GM12878 (cell line): Measurements from ENCODE around the gene SIK3. TPM values are rescaled to one million over a fixed set of nuclear protein-coding genes. Genes with fewer than 3 reads are reported as not detected.

Experiments used
- ATAC-seq: fragments of 200-7000 bp; cut with Tn5 transposase; 3 replicates; pipeline ENCODE4 v1.9.1; 2020; ENCODE audit warnings: mild to moderate bottlenecking, moderate library complexity
- BruUV-seq: library from RNA; stranded (reverse); fragments of 400-500 nt; replicated peaks from 2 replicates; lab custom pipeline; 2021; lab: Mats Ljungman, UMichigan
- CTCF ChIA-PET: fragments of 300-600 bp; sonication (Branson Sonifier 250); formaldehyde crosslinking; extraction: SDS; loops from one replicate; lab custom pipeline; 2021; ENCODE audit warnings: inconsistent platforms; lab: Yijun Ruan, JAX
- POLR2A ChIA-PET: fragments of 350-600 bp; formaldehyde crosslinking; extraction: SDS; loops from one replicate; lab custom pipeline; 2021; ENCODE audit warnings: inconsistent platforms; lab: Charles Lee
- RAD21 ChIA-PET: fragments of 300-600 bp; sonication (Branson Sonifier 250); formaldehyde crosslinking; loops from one replicate; lab custom pipeline; 2023; ENCODE audit warnings: antibody characterized with exemption; ENCODE audit not compliant: unreplicated experiment; lab: Charles Lee
- SMC1A ChIA-PET: fragments of 300-600 bp; sonication (Branson Sonifier 250); formaldehyde crosslinking; loops from one replicate; lab custom pipeline; 2023; ENCODE audit not compliant: unreplicated experiment, uncharacterized antibody; lab: Charles Lee
- DNase-seq: peaks from one replicate; pipeline ENCODE4 v3.0.0-alpha.2; 2011; ENCODE audit warnings: low read depth, low spot score
- FAIRE-seq: peaks from 3 replicates; lab custom pipeline; 2011; peaks lifted over from hg19 to GRCh38; lab: Jason Lieb, UNC
- H2AFZ ChIP-seq: 2 replicates; pipeline ENCODE4 v1.6.0; 2011; ENCODE audit warnings: low read depth, low read length, control low read depth; ENCODE audit not compliant: control insufficient read depth
- H3K27ac ChIP-seq: 2 replicates; pipeline ENCODE4 v1.5.1; 2011; ENCODE audit warnings: control low read depth; ENCODE audit not compliant: control insufficient read depth, insufficient read depth
- H3K27me3 ChIP-seq, 2 experiments: replicated peaks in 1 of 2; 2 replicates each; pipeline versions ENCODE4 v1.6.0 to v1.6.1; 2011; ENCODE audit warnings: low read length in 1 of 2; ENCODE audit not compliant: control insufficient read depth in 2 of 2, insufficient read depth in 2 of 2
- H3K36me3 ChIP-seq, 2 experiments: 2 replicates each; pipeline ENCODE4 v1.5.1; 2011; ENCODE audit warnings: low read length in 1 of 2; ENCODE audit not compliant: control insufficient read depth in 2 of 2, insufficient read depth in 2 of 2
- H3K4me1 ChIP-seq: 2 replicates; pipeline ENCODE4 v1.6.1; 2011; ENCODE audit warnings: mild to moderate bottlenecking, low read length, moderate library complexity, mixed read lengths; ENCODE audit not compliant: control insufficient read depth, insufficient read depth
- H3K4me2 ChIP-seq: 2 replicates; pipeline ENCODE4 v1.6.0; 2011; ENCODE audit warnings: control low read depth; ENCODE audit not compliant: control insufficient read depth, insufficient read depth
- H3K4me3 ChIP-seq: fragments of 200-600 bp; sonication (generic); 2 replicates; pipeline ENCODE4 v1.5.1; 2016
- H3K79me2 ChIP-seq: 2 replicates; pipeline ENCODE4 v1.6.0; 2011; ENCODE audit warnings: low read length; ENCODE audit not compliant: control insufficient read depth, insufficient read depth
- H3K9ac ChIP-seq: 2 replicates; pipeline ENCODE4 v1.8.0; 2011; ENCODE audit warnings: low read length, control low read depth, mixed read lengths; ENCODE audit not compliant: control insufficient read depth, insufficient read depth
- H3K9me3 ChIP-seq: replicated peaks from 3 replicates; pipeline ENCODE4 v1.5.1; 2011; ENCODE audit warnings: mild to moderate bottlenecking, low read length; ENCODE audit not compliant: control insufficient read depth, insufficient read depth
- H4K20me1 ChIP-seq: 2 replicates; pipeline ENCODE4 v1.6.0; 2011; ENCODE audit not compliant: control insufficient read depth, insufficient read depth
- EED ChIP-seq: sonication (generic); IDR thresholded peaks from 2 replicates; pipeline ENCODE4 v1.6.1; 2016; ENCODE audit warnings: antibody characterized with exemption, low read depth
- ELK1 ChIP-seq: IDR thresholded peaks from 2 replicates; pipeline ENCODE4 v1.6.1; 2012; ENCODE audit warnings: low read depth, low read length, improper control_type of control experiment
- HDAC6 ChIP-seq: fragments of 200-600 bp; sonication (generic); IDR thresholded peaks from one replicate; pipeline ENCODE4 v1.8.0; 2017; ENCODE audit warnings: antibody characterized with exemption; ENCODE audit not compliant: unreplicated experiment
- NRF1 ChIP-seq: conservative IDR thresholded peaks from 2 replicates; pipeline ENCODE4 v1.6.1; 2011; ENCODE audit warnings: mild to moderate bottlenecking, low read depth, low read length, improper control_type of control experiment
- WGBS: methylation state at CpG from one replicate; pipeline ENCODE4 v1.1.6; 2016; ENCODE audit warnings: low lambda C conversion rate; ENCODE audit not compliant: insufficient replicate concordance, insufficient coverage; ENCODE audit errors: missing lambda C conversion rate; 5-methylcytosine and 5-hydroxymethylcytosine counted together
- in situ Hi-C: fragments of 300-500 bp; cut with MboI; formaldehyde crosslinking; loops from 9 replicates; pipeline ENCODE4 v1.14.3; 2018; ENCODE audit warnings: mixed read lengths
- intact Hi-C: fragments of 100-400 bp; cut with micrococcal nuclease; formaldehyde crosslinking; loops from one replicate; pipeline ENCODE4 v1.14.2; 2022; ENCODE audit not compliant: unreplicated experiment
- polyA plus RNA-seq, 11 experiments: library from polyadenylated mRNA; depleted of rRNA in 4 of 11; unstranded in 6 of 11; stranded (reverse) in 5 of 11; fragments of >200 nt; fragmentation: Nextera tagmentation in 4 of 11; fragmentation: Illumina TruSeq in 1 of 11; extraction: Ambion mirVana in 4 of 11; extraction: Trizol in 1 of 11; gene quantifications; 1 replicate in 1 of 11; 2 replicates in 10 of 11; pipeline versions ENCODE4 v1.2.1 to v1.2.3, GENCODE V29; 2011 to 2016; ENCODE audit warnings: inconsistent platforms in 2 of 11, missing spikeins in 2 of 11, low read depth in 1 of 11
- total RNA-seq, 4 experiments: library from RNA; depleted of rRNA in 3 of 4; stranded (reverse); fragments of >200 nt in 3 of 4; fragmentation: Illumina TruSeq in 1 of 4; extraction: Trizol in 1 of 4; gene quantifications; 2 replicates each; pipeline versions ENCODE4 v1.2.1 to v1.2.3, GENCODE V29; 2013 to 2021

Gene SIK3
- total and polyA plus RNA-seq, 10 of the 15 experiments (the other 5 are each of a cell fraction or from before 2014, with no cell fraction given): 2.5 to 31.9 (median 11.1) TPM

- TF ChIP-seq ELK1: no peak
Measured at GRCh38 chr11:116994195-116994594, 104.0 kb downstream of the SIK3 start (continued).

- H2AFZ ChIP-seq: no peak overlapping the region
- no peaks in the 10 kb centered on the region for H4K20me1 ChIP-seq
- POLR2A ChIA-PET: interaction anchor here (0.9 kb wide), 1 partner anchor 13 kb away, joined by 4 read pairs; no protein-coding TSS in a partner anchor
- in situ Hi-C loops (no loop called here), intact Hi-C loops (no loop called here)
- RAD21 ChIA-PET: interaction anchor here (1.0 to 1.4 kb wide), 2 partner anchors 9 to 10 kb away, joined by 3 read pairs; no protein-coding TSS in a partner anchor
- H3K9me3 ChIP-seq: no peaks in the 10 kb centered on the region
- DNase-seq (no peak), ATAC-seq (no peak), FAIRE-seq (no peak)
- peaks cover 9% of the 10 kb centered on the region for H3K79me2 ChIP-seq
- H3K4me1 ChIP-seq: no peaks in the 10 kb centered on the region
- CTCF ChIA-PET: interaction anchor here (0.9 to 1.4 kb wide), 2 partner anchors 151 to 202 kb away, joined by 3 read pairs; partner anchors contain the start of genes APOA5 and PAFAH1B2
- no peaks in the 10 kb centered on the region for H3K27me3 ChIP-seq
- SMC1A ChIA-PET: interaction anchor here (0.8 to 1.4 kb wide), 8 partner anchors 9 to 102 kb away, joined by 3 to 6 read pairs (median 4); no protein-coding TSS in a partner anchor
- no peak overlapping the region for H3K9ac ChIP-seq
- H3K4me2 ChIP-seq: no peak overlapping the region
- TF ChIP-seq NRF1 (no peak), ELK1 (no peak), HDAC6 (no peak), EED (no peak)
- no TSS peak for BruUV-seq
- no peaks in the 10 kb centered on the region for H3K36me3 ChIP-seq
- no peak overlapping the region for H3K27ac ChIP-seq
- no peak overlapping the region for H3K4me3 ChIP-seq
- WGBS: 90% methylated on average over 6 of the region's 6 CpGs
Measured at GRCh38 chr11:116993599-116993998, 104.6 kb downstream of the SIK3 start.
